Activated gamma-delta T cell treated with anti-CD3 and anti-CD28 coated beads, Interleukin-2, amount 50 U/mL, for 16 hours (primary cell): ENCODE data around the gene LAPTM5.
"Not testable (repeated sequence)": the region's sequence is repeated elsewhere in the genome, so short reads cannot be mapped to it uniquely, and the experiment has no call there.

ENCODE experiments used
- DNase-seq: peaks from one replicate; pipeline ENCODE4 v3.0.0-alpha.2; 2020; ENCODE audit warnings: low read depth

LAPTM5 gene

DNA sequence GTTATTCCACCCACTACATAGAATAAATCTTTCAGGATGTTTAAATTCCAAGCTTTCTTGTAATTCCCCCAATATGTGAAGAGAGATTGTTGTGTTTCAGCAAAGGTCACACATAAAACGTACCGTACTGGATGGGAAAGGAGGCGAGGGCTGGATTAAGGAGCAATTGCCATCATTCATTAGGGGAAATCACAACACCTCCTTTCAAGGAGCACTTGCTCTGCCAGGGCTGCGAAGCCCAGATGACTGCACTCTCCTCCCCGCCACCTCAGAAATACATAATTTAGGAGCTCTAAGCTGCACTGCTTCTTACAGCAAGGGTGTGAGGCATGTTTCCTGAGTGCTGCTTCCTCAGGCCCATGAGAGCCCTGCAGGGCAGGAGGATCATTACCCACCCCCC, 63.8 kb downstream of the LAPTM5 start:
- no peak for DNase-seq

DNA sequence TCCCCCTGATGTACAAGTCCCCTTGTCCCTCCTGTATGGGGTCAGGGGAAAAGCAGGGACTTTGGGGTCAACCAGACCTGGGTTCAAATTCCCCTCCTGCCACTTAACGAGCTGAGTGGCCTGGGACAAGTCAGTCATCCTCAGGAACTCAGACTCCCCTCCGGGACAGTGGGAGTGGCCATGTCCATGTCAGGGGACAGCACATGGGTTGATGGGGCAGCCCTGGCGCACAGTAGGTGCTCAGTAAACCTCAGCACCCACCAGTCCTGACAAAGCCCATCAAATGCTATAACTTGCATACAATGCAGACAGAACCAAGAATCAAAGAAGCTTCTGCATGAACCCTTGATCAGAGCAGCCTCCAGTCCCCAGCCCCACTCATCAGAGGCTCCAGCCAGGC, 64.2 kb downstream of the LAPTM5 start:
- DNase-seq, result no peak

- DNase-seq, result no peak
These were observed 64.6 kb downstream of the LAPTM5 start for GRCh38 chr1:30692948-30693301.

- DNase-seq, result no peak
These were observed 65.2 kb downstream of the LAPTM5 start for GRCh38 chr1:30692201-30692947.

- DNase-seq, result no peak
These were observed 66.1 kb downstream of the LAPTM5 start for GRCh38 chr1:30691480-30691879.

DNA sequence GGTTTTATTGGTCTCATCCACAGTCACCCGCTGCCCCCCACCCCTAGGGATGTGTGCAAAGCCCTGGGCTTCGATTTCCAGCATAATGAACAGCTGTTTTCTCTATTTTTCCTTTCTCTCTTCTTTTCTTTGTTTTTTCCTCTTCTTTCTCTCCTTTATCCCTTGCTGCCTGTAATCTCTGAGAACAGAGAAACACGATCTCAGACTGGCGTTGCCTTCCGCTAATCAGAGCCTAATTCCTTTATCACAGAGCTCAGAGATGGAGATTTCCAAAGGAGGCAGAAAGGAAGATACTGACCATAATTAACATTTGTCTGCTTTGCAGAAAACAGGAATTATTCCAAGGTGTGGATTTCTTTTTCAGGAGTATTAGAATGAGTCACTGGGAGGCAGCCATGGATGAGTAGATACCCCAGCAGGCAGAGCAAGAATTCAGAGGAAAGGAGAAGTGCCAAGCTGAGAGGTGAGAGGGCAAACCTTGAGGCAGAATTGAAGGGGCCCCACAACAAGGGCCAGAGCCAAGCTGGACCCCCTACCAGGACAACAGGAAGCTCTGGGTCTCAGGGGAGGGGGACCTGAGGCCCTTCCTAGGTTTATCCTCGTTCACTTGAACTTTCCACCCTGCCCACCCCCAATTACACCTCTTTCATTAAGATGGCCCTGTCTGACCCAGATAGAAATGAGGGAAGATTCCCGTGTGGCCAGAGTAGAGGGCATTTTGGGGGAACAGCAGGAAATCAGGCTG, 67.5 kb downstream of the LAPTM5 start:
- no peak for DNase-seq

DNA sequence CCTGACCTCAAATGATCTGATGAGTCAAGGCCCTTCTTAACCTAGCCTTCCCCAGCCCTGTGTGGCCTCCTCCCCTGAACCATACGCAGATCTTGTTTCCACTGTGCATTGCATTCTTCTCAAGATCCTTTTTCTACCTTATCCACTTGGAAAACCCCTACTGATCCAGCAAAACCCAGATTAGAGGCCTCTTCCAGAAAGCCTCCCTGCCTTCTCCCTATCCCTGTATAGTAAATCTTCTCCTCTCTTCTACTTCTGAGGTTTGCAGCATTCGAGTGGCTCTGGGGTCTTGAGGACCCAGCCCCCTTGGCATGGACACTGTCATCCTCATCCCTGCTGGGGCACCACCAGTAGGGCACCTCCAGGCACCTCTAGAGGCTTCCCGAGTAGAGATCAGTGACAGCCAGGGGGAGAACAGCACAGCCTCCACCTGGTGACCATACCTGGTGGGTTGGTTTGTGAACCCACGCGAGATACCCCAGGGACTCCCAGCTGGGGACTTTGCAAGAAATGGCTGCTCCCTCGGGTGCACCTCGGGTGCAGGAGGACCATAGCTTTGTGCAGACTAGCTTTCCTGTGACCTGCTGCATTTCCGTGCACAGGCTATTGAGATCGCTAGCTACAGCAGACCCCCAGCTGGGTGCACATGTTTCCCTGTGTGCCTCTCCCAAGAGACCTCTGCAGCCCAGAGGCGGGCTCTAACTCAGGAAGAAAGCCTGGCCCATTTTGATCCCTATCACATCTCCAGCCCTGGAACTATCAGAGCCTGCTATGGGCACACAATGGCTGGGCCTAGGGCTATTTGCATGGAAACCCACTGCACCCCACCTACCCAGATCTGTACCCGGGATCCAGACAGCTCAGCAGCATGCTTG, 68.4 kb downstream of the LAPTM5 start:
- DNase-seq, result no peak

DNA sequence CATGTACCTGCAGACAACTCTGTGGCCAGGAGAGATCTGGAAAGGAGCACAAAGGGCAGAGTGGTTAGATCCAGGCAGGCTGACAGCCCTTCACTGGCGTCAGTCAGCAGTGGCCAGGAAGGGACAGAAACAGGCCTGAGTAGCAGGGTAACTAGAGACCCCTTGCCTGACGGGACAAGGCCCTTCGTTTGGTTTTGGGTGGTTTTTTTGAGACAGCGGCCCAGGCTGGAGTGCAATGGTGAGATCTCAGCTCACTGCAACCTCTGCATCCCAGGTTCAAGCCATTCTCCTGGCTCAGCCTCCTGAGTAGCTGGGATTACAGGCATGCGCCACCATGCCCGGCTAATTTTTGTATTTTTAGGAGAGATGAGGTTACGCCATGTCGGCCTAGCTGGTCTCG, 69.1 kb downstream of the LAPTM5 start:
- not testable (repeated sequence) for DNase-seq

- DNase-seq, result no peak
These were observed 69.7 kb downstream of the LAPTM5 start for GRCh38 chr1:30687886-30688285.

DNA sequence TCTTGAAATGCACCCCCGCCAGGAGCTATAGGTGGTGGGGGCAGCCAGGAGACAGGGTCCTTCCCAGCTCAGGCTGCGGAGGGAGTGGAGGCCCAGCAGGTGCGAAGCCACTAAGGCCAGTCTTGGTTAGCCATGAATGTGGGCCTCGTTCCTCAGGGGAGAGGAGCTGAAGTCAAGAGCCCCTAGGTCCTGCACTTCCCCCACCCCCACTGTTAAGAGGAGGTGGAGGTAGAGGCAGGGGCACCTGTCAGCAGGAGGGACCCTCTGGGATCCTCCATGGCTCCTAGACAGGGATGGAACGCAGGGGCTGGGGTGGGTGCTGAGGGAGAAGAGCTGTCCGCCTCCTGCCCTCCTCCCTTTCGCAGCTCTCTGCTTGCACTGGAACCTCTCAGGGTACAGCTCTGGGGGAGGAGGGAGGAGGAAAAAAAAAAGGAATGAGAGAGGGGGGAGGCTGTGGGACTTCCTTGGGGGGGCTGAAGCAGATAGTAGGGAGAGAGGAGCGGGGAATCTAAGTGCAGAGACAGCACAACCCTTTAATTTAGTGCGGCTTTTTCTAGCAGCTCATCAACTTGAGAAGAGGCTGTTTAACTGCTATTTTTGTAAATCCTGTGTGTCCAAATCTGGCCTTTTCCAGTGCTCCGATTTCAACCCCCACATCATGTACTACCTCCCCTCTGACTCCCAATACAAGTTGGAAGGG, 71.2 kb downstream of the LAPTM5 start:
- no peak for DNase-seq

DNA sequence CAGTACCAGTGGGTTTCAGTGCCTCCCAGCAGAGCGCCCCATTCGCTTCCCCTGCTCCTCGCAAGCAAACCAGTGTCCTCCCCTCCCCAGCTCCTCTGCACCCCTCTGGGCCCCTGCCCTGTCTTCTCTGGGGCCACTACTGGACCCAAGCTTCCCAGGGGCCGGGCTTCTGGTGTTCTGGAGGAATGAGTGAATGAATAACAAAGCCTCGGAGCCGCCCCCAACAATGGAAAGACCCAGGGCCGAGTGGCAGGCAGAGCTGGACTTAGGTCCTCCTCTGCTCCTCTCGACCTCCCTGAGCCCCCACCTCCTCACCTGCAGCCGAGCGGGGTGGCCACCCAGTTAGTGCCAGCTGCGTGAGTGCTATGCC, 71.8 kb downstream of the LAPTM5 start:
- no peak for DNase-seq

GRCh38 chr1:30684881-30685795, 72.4 kb downstream of the LAPTM5 start:
- no peak for DNase-seq

DNA sequence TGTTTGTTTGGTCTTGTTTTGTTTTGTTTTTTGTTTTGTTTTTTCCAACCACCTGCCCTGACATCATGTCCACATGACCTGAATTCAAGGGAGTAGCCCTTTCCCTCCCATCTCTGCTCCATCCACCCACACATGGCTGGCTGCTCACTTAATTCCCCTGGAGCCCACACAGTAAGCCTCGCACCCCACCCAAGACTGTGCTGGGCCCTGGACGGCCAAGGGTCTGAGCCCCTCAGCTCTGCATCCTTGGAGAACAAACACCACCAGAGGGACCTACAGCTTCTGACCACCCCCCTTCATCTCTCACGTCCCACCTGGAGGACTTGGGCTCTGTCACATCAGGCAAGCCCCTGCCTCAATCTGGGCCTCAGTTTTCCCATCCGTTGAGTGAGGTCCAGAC, 73.3 kb downstream of the LAPTM5 start:
- DNase-seq, result no peak

- no peak for DNase-seq
These were observed 73.9 kb downstream of the LAPTM5 start for GRCh38 chr1:30683699-30684098.
